Fibroblast of mammary gland (primary cell): Measurements from ENCODE around the gene AQP10.
"Not testable (repeated sequence)": the region's sequence is repeated elsewhere in the genome, so short reads cannot be mapped to it uniquely, and the experiment has no call there.

Source experiments
- DNase-seq: peaks from one replicate; pipeline ENCODE4 v3.0.0-alpha.2; 2010; ENCODE audit warnings: low read depth
- H3K4me3 ChIP-seq: 2 replicates; pipeline ENCODE4 v1.5.1; 2011; ENCODE audit warnings: low read depth, mild to moderate bottlenecking, low read length, moderate library complexity; ENCODE audit not compliant: control insufficient read depth
- TF ChIP-seq, protein P1 (sequence below): conservative IDR thresholded peaks from 2 replicates; pipeline ENCODE4 v1.5.1; 2011; ENCODE audit warnings: low read depth, low read length, inconsistent platforms; ENCODE audit not compliant: control insufficient read depth, insufficient read depth

The AQP10 gene

DNA sequence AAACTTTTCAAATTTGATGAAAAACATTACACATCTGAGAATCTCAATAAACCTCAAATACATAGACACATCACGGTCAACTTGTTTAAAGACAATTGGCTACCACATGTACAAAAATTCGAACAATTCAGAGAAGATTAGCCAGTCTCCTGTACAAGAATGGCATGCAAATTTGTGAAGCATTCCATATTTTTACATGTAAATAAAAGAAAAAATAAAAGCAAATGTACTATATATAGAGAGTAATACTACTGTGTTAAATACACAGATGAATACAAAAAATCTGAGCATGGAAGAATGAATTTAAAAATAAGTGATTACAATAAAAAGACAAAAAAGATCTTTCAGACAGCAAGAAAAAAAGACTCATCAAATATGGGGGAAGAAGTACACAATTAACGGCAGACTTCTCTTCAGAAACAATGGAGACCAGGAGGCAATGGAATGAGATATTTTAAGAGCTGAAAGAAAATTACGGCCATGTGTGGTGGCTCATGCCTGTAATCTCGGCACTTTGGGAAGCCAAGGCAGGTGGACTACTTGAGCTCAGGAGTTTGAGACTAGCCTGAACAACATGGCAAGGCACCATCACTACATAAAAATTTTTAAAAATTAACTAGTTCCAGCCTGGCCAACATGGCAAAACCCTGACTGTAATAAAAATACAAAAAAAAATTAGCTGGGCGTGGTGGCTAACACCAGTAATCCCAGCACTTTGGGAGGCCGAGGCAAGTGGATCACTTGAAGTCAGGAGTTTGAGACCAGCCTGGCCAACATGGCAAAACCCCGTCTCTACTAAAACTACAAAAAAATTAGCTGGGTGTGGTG lies 25.3 kb upstream of the AQP10 start:
- no peak overlapping the region for H3K4me3 ChIP-seq
- TF ChIP-seq, protein P1, sequence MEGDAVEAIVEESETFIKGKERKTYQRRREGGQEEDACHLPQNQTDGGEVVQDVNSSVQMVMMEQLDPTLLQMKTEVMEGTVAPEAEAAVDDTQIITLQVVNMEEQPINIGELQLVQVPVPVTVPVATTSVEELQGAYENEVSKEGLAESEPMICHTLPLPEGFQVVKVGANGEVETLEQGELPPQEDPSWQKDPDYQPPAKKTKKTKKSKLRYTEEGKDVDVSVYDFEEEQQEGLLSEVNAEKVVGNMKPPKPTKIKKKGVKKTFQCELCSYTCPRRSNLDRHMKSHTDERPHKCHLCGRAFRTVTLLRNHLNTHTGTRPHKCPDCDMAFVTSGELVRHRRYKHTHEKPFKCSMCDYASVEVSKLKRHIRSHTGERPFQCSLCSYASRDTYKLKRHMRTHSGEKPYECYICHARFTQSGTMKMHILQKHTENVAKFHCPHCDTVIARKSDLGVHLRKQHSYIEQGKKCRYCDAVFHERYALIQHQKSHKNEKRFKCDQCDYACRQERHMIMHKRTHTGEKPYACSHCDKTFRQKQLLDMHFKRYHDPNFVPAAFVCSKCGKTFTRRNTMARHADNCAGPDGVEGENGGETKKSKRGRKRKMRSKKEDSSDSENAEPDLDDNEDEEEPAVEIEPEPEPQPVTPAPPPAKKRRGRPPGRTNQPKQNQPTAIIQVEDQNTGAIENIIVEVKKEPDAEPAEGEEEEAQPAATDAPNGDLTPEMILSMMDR = no peak
- no peak for DNase-seq

DNA sequence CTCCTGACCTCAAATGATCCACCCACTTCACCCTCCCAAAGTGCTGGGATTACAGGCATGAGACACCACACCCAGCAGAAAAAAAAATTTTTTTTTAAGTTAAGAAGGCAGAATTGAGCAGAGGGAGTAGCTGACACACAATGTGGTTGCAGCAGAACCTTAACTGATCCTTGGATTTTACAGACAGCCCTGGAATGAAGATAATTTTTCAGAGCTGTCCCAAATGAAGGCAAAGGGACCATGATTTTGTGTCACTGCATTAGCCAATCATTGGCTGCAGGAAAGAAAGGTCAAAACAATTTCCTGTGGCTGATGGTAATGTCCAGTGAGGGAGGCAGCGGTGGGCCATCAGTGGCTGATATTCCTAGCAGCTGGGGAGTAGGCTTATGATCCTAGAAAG lies 19.3 kb upstream of the AQP10 start:
- no peak for DNase-seq
- H3K4me3 ChIP-seq = no peak overlapping the region
- TF ChIP-seq, protein P1 = no peak

DNA sequence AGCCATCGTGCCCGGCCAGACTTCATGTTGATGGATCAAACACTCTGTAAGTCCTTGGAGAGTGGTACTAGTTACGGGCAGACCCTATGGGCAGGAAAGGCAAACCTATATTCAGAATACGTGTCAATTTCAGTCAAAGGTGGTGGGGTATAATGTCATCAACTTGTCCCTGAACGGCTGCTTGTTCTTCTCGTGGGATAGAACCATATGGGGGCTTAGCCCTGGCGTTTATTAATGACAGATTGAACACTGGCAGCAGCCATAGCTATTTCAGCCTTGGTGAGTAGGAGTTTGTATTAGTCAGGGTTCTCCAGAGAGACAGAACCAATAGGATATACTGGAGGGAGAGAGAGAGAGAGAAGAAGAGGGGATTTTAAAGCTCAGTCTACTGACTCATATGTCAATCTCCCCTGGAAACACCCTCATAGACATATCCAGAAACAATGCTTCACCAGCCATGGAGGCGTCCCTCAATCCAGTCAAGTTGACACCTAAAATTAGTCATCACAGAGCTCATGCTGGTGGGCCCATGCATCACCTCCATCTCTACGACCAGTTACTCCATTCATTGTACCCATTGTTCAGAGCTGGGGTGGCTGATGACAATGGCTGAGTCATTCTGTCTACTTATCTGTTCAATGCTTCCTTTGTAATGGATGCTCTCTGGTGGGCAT lies 16.1 kb upstream of the AQP10 start:
- TF ChIP-seq, protein P1 = no peak
- no peak overlapping the region for H3K4me3 ChIP-seq
- DNase-seq = peak; percentile 43

DNA sequence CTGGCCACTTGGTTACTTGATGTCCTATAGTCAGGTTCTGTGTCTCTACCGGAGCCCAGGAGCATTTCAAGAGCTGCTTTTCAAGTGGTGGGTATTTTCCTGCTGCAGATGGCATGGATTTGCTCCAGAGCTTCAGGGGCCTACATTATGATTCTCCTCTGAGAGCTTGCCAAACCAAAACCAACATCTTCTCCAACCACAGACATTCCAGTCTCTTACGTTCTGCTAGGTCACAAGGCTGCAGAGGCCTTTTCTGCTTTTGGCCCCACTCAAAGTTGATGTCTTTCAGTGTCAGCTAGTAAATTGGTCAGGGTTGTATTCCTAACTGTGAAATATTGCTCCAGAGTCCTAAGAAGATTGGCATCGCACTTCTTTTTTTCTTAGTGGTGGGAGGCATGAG lies 14.7 kb upstream of the AQP10 start:
- TF ChIP-seq, protein P1 = no peak
- H3K4me3 ChIP-seq = no peak overlapping the region
- DNase-seq = no peak

DNA sequence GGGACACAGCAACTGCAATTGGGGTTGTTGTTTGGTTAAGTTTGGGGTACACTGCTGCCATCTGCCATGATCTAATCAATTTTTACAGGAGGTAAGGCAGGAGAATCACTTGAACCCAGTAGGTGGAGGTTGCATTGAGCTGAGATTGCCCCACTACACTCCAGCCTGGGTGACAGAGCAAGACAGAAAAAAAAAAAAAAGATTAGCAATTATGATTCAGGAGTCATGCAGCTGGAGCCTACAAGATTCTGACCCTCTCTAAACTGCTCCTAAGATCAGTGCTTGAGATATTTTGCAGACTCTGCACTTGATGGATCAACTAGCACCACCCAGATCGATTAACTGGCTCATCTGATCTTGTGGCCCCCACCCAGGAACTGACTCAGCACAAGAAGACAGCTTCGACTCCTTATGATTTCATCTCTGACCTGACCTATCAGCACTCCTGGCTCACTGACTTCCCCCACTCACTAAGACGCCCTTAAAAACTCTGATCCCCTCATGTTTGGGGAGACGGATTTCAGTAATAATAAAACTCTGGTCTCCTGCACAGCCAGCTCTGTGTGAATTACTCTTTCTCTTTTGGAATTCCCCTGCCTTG lies 13.1 kb upstream of the AQP10 start:
- not testable (repeated sequence) for DNase-seq, H3K4me3 ChIP-seq

DNA sequence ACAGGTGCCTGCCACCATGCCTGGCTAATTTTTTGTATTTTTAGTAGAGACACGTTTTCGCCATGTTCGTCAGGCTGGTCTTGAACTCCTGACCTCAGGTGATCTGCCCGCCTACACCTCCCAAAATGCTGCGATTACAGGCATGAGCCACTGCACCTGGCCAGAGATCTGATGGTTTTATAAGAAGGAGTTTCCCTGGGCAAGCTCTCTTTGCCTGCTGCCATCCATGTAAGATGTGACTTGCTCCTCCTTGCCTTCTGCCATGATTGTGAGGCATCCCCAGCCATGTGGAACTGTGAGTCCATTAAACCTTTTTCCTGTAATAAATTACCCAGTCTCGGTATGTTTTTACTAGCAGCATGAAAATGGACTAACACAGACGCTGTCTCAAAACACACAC lies 11.8 kb upstream of the AQP10 start:
- not testable (repeated sequence) for DNase-seq, H3K4me3 ChIP-seq

DNA sequence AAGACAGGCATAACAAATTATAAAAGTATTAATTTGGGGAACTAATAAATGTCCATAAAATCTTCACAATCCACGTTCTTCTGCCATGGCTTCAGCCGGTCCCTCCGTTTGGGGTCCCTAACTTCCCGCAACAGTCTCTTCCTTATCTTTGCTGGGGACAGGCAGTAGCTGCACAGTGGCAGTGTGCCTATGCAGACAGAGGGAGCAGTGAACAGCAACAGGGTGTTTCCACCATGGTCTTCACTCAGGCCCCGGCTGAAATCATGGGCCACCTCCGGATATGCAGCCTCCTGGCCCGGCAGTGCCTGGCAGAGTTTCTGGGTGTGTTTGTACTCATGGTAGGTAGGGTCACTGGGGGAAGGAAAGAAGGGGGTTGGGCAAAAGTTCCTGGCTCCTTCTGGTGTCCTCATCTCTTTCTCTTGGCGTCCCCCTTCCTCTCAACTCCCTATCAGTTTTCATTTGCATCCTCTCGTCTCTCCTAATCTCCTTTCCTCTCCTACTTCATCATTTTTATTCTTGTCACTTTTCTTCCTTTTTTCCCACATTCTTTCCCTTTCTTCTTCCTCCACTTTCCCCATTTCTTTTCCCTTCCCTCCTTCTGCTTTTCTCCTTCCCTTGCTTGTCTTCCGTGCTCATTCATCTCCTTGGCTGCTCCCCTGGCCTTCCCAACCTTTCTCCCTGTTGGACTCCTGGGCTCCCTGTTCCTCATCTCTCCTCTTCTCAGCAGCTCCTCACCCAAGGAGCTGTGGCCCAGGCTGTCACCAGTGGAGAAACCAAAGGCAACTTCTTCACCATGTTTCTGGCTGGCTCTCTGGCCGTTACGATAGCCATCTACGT lies 8.4 kb upstream of the AQP10 start:
- not testable (repeated sequence) for DNase-seq, H3K4me3 ChIP-seq

DNA sequence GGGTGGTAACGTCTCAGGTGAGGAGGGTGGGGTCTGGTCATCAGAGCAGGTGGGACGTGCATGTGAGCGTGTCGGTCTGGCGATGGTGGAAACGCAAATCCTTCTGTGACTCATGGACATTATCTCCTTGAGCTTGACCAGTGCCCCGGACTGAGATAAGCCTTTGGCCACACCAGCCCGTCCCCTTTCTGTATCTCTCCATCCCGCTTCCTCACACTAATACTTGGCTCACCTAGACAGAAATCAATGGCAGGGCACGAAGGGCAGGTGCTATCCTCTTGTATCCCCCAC lies 7.9 kb upstream of the AQP10 start:
- no peak for DNase-seq
- H3K4me3 ChIP-seq = no peak overlapping the region
- TF ChIP-seq, protein P1 = no peak

DNA sequence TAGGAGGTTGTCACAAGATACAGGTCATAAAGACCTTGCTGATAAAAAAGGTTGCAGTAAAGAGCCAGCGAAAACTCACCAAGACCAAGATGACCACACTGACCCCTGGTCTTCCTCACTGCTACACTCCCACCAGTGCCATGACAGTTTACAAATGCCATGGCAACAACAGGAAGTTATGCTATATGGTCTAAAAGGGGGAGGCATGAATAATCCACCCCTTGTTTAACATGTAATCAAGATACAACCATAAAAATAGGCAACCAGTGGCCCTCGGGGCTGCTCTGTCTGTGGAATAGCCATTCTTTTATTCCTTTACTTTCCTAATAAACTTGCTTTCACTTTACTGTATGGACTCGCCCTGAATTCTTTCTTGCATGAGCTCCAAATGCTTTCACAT lies 6.7 kb upstream of the AQP10 start:
- H3K4me3 ChIP-seq, DNase-seq: not testable (repeated sequence)
